H7 (cell line): ENCODE results near the gene SH3BGRL. TPM values are rescaled to one million over a fixed set of nuclear protein-coding genes. Genes with fewer than 3 reads are reported as not detected.
A peak's percentile ranks its signal among the peaks of the same experiment; 100 is the strongest.

Experiments
- DNase-seq: peaks from one replicate; pipeline ENCODE4 v3.0.0; 2012
- H3K27me3 ChIP-seq: 2 replicates; pipeline ENCODE4 v1.6.0; 2011; ENCODE audit warnings: mild to moderate bottlenecking, low read length; ENCODE audit not compliant: control insufficient read depth, insufficient read depth
- H3K36me3 ChIP-seq: replicated peaks from 2 replicates; pipeline ENCODE4 v1.5.1; 2011; ENCODE audit warnings: low read length; ENCODE audit not compliant: control insufficient read depth, insufficient read depth
- H3K4me3 ChIP-seq: 2 replicates; pipeline ENCODE4 v1.5.1; 2011; ENCODE audit warnings: low read depth, mild to moderate bottlenecking, control low read depth, low read length, moderate library complexity; ENCODE audit not compliant: insufficient read depth
- total RNA-seq: library from RNA; depleted of rRNA; stranded (reverse); fragments of >200 nt; shearing (Covaris generic); gene quantifications from 2 replicates; pipeline ENCODE4 v1.2.3, GENCODE V29; 2014

The SH3BGRL gene
- total RNA-seq, 1 experiment from 2014 or later = 51.7 TPM

DNA sequence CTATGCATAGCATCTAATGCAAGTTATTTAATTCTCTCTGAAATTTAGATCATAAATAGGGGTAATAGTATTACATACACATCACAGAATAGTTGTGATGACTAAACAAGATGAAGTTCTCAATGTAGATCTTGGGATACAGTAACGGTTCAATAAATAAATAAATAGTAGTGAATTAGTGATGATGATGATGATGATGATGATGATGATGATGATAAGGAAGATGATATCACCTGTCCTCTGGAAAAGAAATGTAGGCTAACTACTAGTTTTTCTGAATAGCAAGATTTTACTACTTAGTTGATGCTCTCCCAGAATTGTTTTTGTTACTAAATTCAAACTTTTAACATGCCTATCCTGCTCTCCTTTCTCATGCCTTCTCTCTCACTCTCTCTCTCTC, 30.3 kb downstream of the SH3BGRL start:
- Histone ChIP-seq H3K27me3 (no peaks in the 10 kb centered on the region), H3K36me3 (no peaks in the 10 kb centered on the region), H3K4me3 (no peak overlapping the region)
- no peak for DNase-seq

DNA sequence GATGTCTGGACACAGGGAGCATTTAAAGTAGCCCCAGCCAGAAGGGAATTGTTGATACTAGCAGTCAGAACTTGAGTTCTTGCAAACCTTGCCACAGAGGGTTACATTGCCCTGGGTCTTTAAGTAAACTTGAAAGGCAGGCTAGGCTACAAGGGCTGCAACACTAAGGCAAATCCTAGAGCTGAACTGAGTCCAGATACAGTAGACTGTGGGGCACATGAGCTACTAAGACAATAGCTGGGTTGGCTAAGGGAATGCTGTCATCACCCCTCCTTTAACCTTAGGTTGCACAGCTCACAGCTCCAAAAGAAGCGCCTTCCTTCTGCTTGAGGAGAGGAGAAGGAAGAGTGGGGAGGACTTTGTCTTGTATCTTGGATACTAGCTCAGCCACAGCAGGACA, 35.6 kb downstream of the SH3BGRL start:
- Histone ChIP-seq H3K4me3 (no peak overlapping the region), H3K36me3 (no peaks in the 10 kb centered on the region), H3K27me3 (no peaks in the 10 kb centered on the region)
- no peak for DNase-seq

DNA sequence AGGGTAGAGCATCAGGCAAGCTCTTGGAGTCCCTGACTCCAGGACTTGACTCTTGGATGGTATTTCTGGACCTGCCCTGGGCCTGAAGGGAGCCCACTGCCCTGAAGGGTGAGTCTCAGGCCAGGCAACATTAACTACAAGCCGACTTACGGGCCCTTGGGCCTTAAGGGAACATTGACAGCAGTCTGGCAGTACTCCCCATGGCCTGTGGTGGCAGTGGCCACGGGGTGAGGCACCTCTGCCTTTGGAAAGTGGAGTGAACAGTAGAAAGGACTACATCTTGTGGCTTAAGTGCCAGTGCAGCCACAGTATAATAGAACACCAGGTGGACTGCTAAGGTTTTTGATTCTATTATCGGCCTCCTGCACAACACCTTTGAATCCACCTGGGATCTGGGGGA, 36.3 kb downstream of the SH3BGRL start:
- no peak overlapping the region for H3K4me3 ChIP-seq
- H3K27me3 ChIP-seq = no peaks in the 10 kb centered on the region
- no peaks in the 10 kb centered on the region for H3K36me3 ChIP-seq
- DNase-seq = no peak

DNA sequence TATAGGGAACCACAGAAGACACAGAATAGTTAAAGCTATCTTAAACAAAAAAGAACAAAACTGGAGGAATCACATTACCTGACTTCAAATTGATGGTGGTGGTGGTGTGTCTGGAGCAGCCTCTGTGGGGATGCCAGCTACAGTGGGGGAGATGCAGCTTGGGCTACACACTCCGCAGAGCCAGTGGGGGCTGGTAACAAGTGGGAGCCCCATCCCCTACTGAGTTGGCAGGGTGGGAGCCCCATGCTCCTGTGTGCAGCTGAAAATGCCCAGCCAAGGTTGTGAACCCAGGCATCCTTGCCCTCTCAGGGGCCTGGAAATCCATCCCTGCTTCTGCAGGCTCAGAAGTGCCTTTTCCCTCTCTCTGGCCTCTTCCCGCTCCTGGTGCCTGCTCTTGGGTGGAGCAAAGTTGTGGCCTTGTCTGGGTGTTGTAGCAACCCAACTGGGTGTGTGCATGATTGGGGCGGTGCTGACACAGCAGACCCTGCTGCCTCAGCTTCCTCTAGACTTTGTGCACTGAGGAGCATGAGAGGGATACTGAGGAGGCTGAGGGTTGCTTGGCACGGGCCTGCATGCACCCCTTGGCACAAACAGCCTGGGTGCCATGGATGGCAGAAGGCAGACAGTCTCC, 38.9 kb downstream of the SH3BGRL start:
- Histone ChIP-seq H3K27me3 (no peaks in the 10 kb centered on the region), H3K4me3 (no peak overlapping the region), H3K36me3 (no peaks in the 10 kb centered on the region)
- DNase-seq = no peak

DNA sequence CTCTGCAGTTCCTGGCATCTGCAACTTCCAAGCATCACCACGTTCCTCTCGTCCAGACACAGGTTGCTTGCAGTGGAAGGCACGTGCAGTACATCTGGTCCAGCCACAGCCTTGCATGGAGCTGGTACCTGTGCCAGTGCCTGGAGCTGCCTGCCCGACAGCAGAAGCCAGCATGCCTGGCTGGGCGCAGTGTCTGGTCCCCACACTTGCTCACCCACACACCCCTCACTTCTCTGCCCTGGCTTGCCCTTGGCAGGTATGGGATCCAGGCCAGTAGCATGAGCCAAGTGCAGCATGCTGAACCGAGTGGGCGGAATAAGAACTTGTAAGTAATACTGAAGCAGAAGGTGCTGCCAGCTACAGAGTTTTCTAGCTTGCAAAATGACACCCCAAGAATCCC, 39.9 kb downstream of the SH3BGRL start:
- Histone ChIP-seq H3K4me3 (no peak overlapping the region), H3K36me3 (no peaks in the 10 kb centered on the region), H3K27me3 (no peaks in the 10 kb centered on the region)
- no peak for DNase-seq

- no peaks in the 10 kb centered on the region for H3K36me3 ChIP-seq
These were observed 54.0 kb downstream of the SH3BGRL start for GRCh38 chrX:81255876-81256275.

GRCh38 chrX:81257817-81258216, 55.9 kb downstream of the SH3BGRL start:
- H3K27me3 ChIP-seq = no peaks in the 10 kb centered on the region
- H3K36me3 ChIP-seq = no peaks in the 10 kb centered on the region
- H3K4me3 ChIP-seq = no peak overlapping the region
- DNase-seq = no peak

More at GRCh38 chrX:81255876-81256275, 54.0 kb downstream of the SH3BGRL start:
- DNase-seq = no peak
- Histone ChIP-seq H3K27me3 (no peaks in the 10 kb centered on the region), H3K4me3 (no peak overlapping the region)

- H3K4me3 ChIP-seq = no peak overlapping the region
- no peaks in the 10 kb centered on the region for H3K36me3 ChIP-seq
- H3K27me3 ChIP-seq = no peaks in the 10 kb centered on the region
- no peak for DNase-seq
These were observed 57.3 kb downstream of the SH3BGRL start for GRCh38 chrX:81259020-81259713.

DNA sequence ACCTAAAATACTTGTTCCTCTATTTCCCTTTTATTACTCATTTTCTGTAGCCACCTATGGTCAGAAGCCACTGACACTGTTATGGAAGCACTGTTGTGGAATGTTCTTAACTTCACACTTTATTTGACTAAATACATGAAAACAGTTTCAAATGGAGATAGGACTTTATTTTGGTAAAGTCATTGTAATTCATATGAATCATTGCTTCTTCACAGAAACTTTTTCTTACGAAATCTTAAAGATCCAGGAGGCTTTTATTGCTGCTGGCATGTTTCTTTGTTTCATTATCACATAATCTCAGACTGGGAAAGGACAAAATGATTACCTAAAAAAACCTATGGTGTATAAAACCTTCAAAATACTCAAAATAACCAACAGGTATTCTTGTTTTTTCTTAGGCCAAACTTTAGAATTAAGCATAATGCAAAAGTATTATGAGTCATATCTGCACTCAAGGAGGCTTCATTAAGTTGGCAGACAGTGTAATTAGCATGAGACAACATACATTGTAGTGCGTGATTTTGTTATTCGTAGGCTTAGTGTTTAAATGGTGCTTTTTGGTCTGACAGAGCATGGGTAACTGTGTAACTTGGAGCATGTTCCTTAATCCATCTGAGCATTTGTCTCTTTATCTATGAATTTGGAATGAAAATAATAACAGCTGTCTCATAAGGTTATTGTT, 58.0 kb downstream of the SH3BGRL start:
- no peaks in the 10 kb centered on the region for H3K27me3 ChIP-seq
- H3K36me3 ChIP-seq = no peaks in the 10 kb centered on the region
- no peak for DNase-seq
- no peak overlapping the region for H3K4me3 ChIP-seq

DNA sequence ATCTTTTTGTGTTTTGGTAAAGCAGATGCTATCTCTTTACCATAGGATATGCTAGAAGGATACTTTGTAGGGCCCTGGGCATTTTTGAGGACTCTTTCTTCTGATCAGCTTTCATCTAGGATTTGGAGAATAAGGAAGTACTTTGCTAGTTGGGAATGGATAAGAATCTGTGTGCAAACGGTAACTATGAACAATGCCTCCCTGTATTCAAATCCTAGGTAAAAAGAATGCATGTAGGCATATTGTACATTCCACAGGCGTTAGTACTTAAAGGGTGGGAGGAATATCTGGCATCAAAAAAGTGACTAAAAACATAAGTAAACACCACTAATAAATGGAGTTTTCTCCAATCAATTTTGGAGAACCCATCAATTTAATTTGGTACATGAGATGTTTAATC, 59.7 kb downstream of the SH3BGRL start:
- no peaks in the 10 kb centered on the region for H3K36me3 ChIP-seq
- no peaks in the 10 kb centered on the region for H3K27me3 ChIP-seq
- no peak overlapping the region for H3K4me3 ChIP-seq
- DNase-seq = no peak

DNA sequence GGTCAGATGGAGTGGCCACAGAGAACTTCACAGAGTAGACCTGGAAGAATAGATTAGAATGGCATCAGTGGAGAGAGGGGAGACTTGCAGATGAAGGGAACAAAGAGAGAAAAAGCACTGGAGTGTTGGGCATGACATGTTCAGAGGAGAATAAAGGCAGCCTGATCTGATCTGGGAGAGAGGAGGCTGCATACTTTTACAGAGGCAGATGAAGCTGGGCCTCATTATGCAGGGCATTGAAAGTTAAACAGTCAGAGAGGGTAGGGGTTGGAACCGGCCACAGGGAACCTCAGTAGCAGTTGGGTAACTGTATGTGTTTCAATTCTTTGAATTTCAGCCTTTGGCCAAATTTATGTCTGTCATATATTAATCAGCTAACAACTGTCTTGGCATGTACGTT, 61.2 kb downstream of the SH3BGRL start:
- DNase-seq = no peak
- no peaks in the 10 kb centered on the region for H3K36me3 ChIP-seq
- no peaks in the 10 kb centered on the region for H3K27me3 ChIP-seq
- H3K4me3 ChIP-seq = no peak overlapping the region

DNA sequence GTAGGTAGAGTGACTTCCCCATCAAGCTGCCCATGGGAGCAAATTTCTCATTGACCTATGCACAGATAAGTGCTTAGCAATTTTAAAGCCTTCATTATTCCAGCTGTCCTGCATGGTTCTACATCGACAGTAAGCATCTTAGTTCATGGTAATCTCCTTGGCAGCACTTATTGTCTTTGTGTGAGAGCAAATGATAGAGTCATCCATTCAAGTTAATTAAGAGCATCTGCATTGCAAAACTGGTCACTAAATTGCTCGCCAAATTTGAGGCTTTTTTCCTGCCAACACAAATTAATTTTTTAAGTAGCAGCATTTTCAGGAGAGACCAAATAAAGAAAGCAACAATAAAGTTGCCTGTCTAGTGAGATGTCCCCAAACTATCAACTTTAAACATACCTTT, 76.7 kb downstream of the SH3BGRL start:
- no peaks in the 10 kb centered on the region for H3K27me3 ChIP-seq
- H3K4me3 ChIP-seq = no peak overlapping the region
- no peaks in the 10 kb centered on the region; the same call in 1 of the 2 replicates for H3K36me3 ChIP-seq
- no peak for DNase-seq

GRCh38 chrX:81280148-81280547, 78.2 kb downstream of the SH3BGRL start:
- Histone ChIP-seq H3K36me3 (no peaks in the 10 kb centered on the region; the same call in 1 of the 2 replicates), H3K27me3 (no peaks in the 10 kb centered on the region), H3K4me3 (no peak overlapping the region)
- peak; percentile 7 for DNase-seq

DNA sequence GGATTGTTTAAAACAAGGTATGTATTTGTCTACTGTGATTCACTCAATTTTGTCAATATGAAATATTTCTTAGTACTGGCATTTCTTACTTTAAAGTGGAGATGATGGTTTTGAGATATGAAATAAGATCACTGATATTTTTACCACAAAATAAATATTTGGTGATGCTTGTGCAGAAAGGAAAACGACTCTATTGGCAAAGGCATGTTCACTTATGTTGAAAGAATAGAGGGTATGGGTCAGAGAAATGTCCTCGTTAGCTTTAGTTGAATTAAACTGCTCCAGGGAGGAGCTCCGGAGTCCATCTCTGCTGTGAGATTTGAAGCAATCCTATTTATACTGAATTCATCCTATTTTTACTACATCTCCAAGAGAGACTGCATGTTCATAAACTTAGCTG, 84.2 kb downstream of the SH3BGRL start:
- DNase-seq = no peak
- H3K36me3 ChIP-seq = no peaks in the 10 kb centered on the region; the same call in 1 of the 2 replicates
- H3K4me3 ChIP-seq = no peak overlapping the region
- no peaks in the 10 kb centered on the region for H3K27me3 ChIP-seq

DNA sequence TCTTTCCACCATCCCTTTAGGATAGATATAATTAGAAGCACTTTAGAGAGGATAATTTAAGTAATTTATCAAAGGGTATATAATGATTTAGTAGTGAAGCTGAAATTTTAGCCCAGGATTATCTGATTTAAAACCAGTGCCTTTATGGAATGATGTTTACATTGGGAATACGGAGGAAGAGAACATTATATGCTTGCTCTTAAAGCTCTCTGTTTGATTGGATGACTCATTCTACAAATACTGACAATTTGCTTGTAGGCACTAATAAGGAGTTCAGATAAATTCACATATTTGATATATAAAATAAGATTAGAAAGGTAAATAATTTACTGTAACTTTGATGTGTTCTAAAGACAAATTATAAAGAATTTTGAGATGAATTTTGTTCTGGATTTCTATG, 84.7 kb downstream of the SH3BGRL start:
- no peak for DNase-seq
- Histone ChIP-seq H3K27me3 (no peaks in the 10 kb centered on the region), H3K36me3 (no peaks in the 10 kb centered on the region; the same call in 1 of the 2 replicates), H3K4me3 (no peak overlapping the region)
